ENCODE results near the gene CCDC89. TPM values are rescaled to one million over a fixed set of nuclear protein-coding genes. Genes with fewer than 3 reads are reported as not detected.

Gene CCDC89
- polyA plus RNA-seq, 2 of the 4 experiments (the other 2 are of a cell fraction): 0.05 TPM; not detected in 1

GRCh38 chr11:85717429-85717828 lies 31.4 kb upstream of the CCDC89 start:
- Histone ChIP-seq H3K9me3 (no peaks in the 10 kb centered on the region), H3K4me2 (peak overlapping the region; percentile 84), H3K4me1 (peaks cover 54% of the 10 kb centered on the region), H3K27ac (peak overlapping the region in 1 of 2 experiments; percentile 39; a peak in 3 of 6 replicates), H3K4me3 (no peak overlapping the region)
- CTCF ChIA-PET: interaction anchor here (1.0 to 3.6 kb wide), 4 partner anchors 12 to 306 kb away, joined by 3 to 10 read pairs (median 4); no protein-coding TSS in a partner anchor
- no peak for DNase-seq (ENCODE audit: low read depth in 1 of 2, low spot score in 1 of 2)
- POLR2A ChIA-PET: interaction anchor here (1.4 kb wide), 1 partner anchor 92 kb away, joined by 3 read pairs; no protein-coding TSS in a partner anchor
- 79% methylated on average over 2 of the region's 2 CpGs for WGBS (ENCODE audit: missing lambda C conversion rate)
- TF ChIP-seq EHMT2 (IDR thresholded peaks at IDR 0.05; ENCODE audit: low read depth) (no peak), POLR2AphosphoS2 (conservative IDR thresholded peaks at IDR 0.05; ENCODE audit: low read length) (no peak), JUN (IDR thresholded peaks at IDR 0.05) (no peak), CBX2 (IDR thresholded peaks at IDR 0.05; ENCODE audit: borderline replicate concordance, low read depth) (no peak), NFE2L2 (conservative IDR thresholded peaks at IDR 0.05; ENCODE audit: low read length) (no peak), E2F6 (IDR thresholded peaks at IDR 0.05; ENCODE audit: borderline replicate concordance, low read depth) (no peak), CHD2 (IDR thresholded peaks at IDR 0.05; ENCODE audit: low read length, partially characterized antibody) (no peak), HEYL (CRISPR knock-in tag; IDR thresholded peaks at IDR 0.05) (no peak), SREBF2 (IDR thresholded peaks at IDR 0.05) (no peak), FOSL2 (IDR thresholded peaks at IDR 0.05) (no peak), FOSL2 (CRISPR knock-in tag; IDR thresholded peaks at IDR 0.05) (no peak), EP300 (IDR thresholded peaks at IDR 0.05) (no peak), NR3C1 (IDR thresholded peaks at IDR 0.05) (no peak), FOXS1 (CRISPR knock-in tag; IDR thresholded peaks at IDR 0.05) (no peak), BHLHE40 (IDR thresholded peaks at IDR 0.05; ENCODE audit: low read depth, low read length) (no peak), PHF8 (IDR thresholded peaks at IDR 0.05; ENCODE audit: borderline replicate concordance, low read depth) (no peak), NPAS2 (CRISPR knock-in tag; IDR thresholded peaks at IDR 0.05; ENCODE audit: borderline replicate concordance) (no peak), HES2 (IDR thresholded peaks at IDR 0.05) (no peak), CBX8 (IDR thresholded peaks at IDR 0.05) (no peak), BCL3 (IDR thresholded peaks at IDR 0.05) (no peak)
- FAIRE-seq: no peak
- no peak for ATAC-seq

- WGBS (ENCODE audit: missing lambda C conversion rate): 63% methylated on average over 3 of the region's 3 CpGs
- H3K9me3 ChIP-seq: no peaks in the 10 kb centered on the region
- H3K27ac ChIP-seq: no peak overlapping the region
- FAIRE-seq: no peak
- DNase-seq (ENCODE audit: low read depth in 1 of 2, low spot score in 1 of 2): no peak
- ChIA-PET CTCF (interaction anchor here (1.2 to 1.4 kb wide), 3 partner anchors 18 to 142 kb away, joined by 4 to 5 read pairs (median 5); partner anchors contain the start of gene CCDC83), POLR2A (no interaction called here)
- TF ChIP-seq PHF8 (IDR thresholded peaks at IDR 0.05; ENCODE audit: borderline replicate concordance, low read depth): no peak
- TF ChIP-seq CHD4 (IDR thresholded peaks at IDR 0.05; ENCODE audit: borderline replicate concordance): no peak
- TF ChIP-seq MAX (IDR thresholded peaks at IDR 0.05): no peak
- no peak for TF ChIP-seq CBX2 (IDR thresholded peaks at IDR 0.05; ENCODE audit: borderline replicate concordance, low read depth)
- no peak for TF ChIP-seq SREBF2 (IDR thresholded peaks at IDR 0.05)
- no peak for TF ChIP-seq JUNB (IDR thresholded peaks at IDR 0.05)
- TF ChIP-seq MAZ (IDR thresholded peaks at IDR 0.05; ENCODE audit: borderline replicate concordance, low read depth, low read length): no peak
- no peak for TF ChIP-seq EHF (CRISPR knock-in tag; IDR thresholded peaks at IDR 0.05)
- no peak for TF ChIP-seq ZFP36 (IDR thresholded peaks at IDR 0.05; ENCODE audit: borderline replicate concordance, partially characterized antibody)
- TF ChIP-seq MYC (IDR thresholded peaks at IDR 0.05; ENCODE audit: borderline replicate concordance, low read length): no peak
- TF ChIP-seq CEBPB (IDR thresholded peaks at IDR 0.05): no peak
- no peak for TF ChIP-seq NPAS2 (CRISPR knock-in tag; IDR thresholded peaks at IDR 0.05; ENCODE audit: borderline replicate concordance)
- no peak for TF ChIP-seq EP300 (IDR thresholded peaks at IDR 0.05)
- no peak for TF ChIP-seq RARB (CRISPR knock-in tag; IDR thresholded peaks at IDR 0.05)
- TF ChIP-seq RAD21 (conservative IDR thresholded peaks at IDR 0.05 in 1 of 2, IDR thresholded peaks at IDR 0.05 in 1 of 2): no peak
- no peak for TF ChIP-seq FOXS1 (CRISPR knock-in tag; IDR thresholded peaks at IDR 0.05)
- TF ChIP-seq HES2 (IDR thresholded peaks at IDR 0.05): no peak
- no peak for TF ChIP-seq SMC3 (IDR thresholded peaks at IDR 0.05)
- TF ChIP-seq TFCP2L1 (CRISPR knock-in tag; IDR thresholded peaks at IDR 0.05): no peak
- no peak for TF ChIP-seq TP53 (CRISPR knock-in tag; IDR thresholded peaks at IDR 0.05)
- H3K4me3 ChIP-seq: no peak overlapping the region
- no peak overlapping the region for H3K4me2 ChIP-seq
- ATAC-seq: no peak
- peaks cover 37% of the 10 kb centered on the region for H3K4me1 ChIP-seq
These were observed 27.0 kb upstream of the CCDC89 start for GRCh38 chr11:85712953-85713352.
